Loucy (cell line): ENCODE data around the gene MAN1C1.

Source experiments
- CTCF ChIP-seq: fragments of 200-600 bp; sonication (generic); conservative IDR thresholded peaks from 2 replicates; pipeline ENCODE4 v1.5.1; 2014; ENCODE audit warnings: mild to moderate bottlenecking, antibody characterized with exemption, low read length
- EZH2phosphoT487 ChIP-seq: fragments of 200-600 bp; IDR thresholded peaks from 2 replicates; pipeline ENCODE4 v1.6.1; 2018; ENCODE audit warnings: antibody characterized with exemption, mild to moderate bottlenecking, moderate library complexity, borderline replicate concordance

- TF ChIP-seq CTCF (no peak), EZH2phosphoT487 (no peak)
Measured at GRCh38 chr1:25735956-25736529, 119.5 kb downstream of the MAN1C1 start.
